Erythroblast (primary cell): ENCODE measurements around the gene ERP27.

Source experiments
- GATA1 ChIP-seq: IDR thresholded peaks from 2 replicates; pipeline ENCODE4 v1.6.1; 2011; ENCODE audit warnings: low read depth, mild to moderate bottlenecking, control low read depth, low read length, moderate library complexity
- POLR2A ChIP-seq: IDR thresholded peaks from 2 replicates; pipeline ENCODE4 v1.6.1; 2011; ENCODE audit warnings: mild to moderate bottlenecking, low read length

DNA sequence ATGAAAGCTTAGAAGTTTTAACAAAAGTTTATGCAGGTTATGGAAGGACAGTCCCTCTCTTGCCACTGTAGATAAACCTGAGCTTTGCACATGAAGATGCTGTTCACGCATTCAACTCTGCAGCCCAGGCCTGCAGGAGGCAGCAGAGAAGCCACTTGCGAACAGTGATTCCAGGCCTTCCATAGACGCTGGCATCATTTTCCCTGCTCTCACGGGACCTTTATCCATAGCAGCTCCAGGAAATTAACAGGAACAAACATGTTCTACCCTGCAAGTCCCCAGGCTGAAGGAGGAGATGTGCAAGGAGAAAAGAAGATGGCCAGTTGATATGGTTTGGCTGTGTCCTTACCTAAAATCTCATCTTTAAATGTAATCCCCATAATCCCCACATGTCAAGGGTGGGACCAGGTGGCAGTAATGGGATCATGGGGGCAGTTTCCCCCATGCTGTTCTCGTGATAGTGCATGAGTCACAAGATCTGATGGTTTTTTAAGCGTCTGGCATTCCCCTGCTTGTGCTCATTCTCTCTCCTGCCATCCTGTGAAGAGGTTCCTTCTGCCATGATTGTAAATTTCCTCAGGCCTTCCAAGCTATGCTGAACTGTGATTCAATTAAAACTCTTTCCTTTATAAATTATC, 2.0 kb downstream of the ERP27 start:
- TF ChIP-seq POLR2A (no peak), GATA1 (no peak)
